IPS-18a (cell line): ENCODE measurements around the gene INTS6.

Experiments
- H3K27ac ChIP-seq: one replicate; pipeline ENCODE4 v1.5.1; 2013; ENCODE audit warnings: low read length
- H3K27me3 ChIP-seq: one replicate; pipeline ENCODE4 v1.6.1; 2013; ENCODE audit warnings: mild to moderate bottlenecking, low read length; ENCODE audit not compliant: control insufficient read depth, insufficient read depth
- H3K36me3 ChIP-seq: one replicate; pipeline ENCODE4 v1.6.1; 2013; ENCODE audit warnings: low read depth, low read length; ENCODE audit not compliant: control insufficient read depth
- H3K4me1 ChIP-seq: one replicate; pipeline ENCODE4 v1.6.1; 2013; ENCODE audit warnings: low read depth, low read length; ENCODE audit not compliant: control insufficient read depth
- H3K4me3 ChIP-seq: one replicate; pipeline ENCODE4 v1.5.1; 2013; ENCODE audit warnings: low read length
- H3K9ac ChIP-seq: one replicate; pipeline ENCODE4 v1.6.1; 2013; ENCODE audit warnings: mild to moderate bottlenecking, low read length, moderate library complexity
- H3K9me3 ChIP-seq: one replicate; pipeline ENCODE4 v1.6.1; 2013; ENCODE audit warnings: low read depth, low read length; ENCODE audit not compliant: control insufficient read depth

INTS6 gene

GRCh38 chr13:51357928-51358595 lies 94.8 kb downstream of the INTS6 start:
- H3K9ac ChIP-seq = no peak overlapping the region
- no peaks in the 10 kb centered on the region for H3K27me3 ChIP-seq
- H3K36me3 ChIP-seq = no peaks in the 10 kb centered on the region
- no peak overlapping the region for H3K27ac ChIP-seq
- no peak overlapping the region for H3K4me3 ChIP-seq
- peaks cover 15% of the 10 kb centered on the region for H3K4me1 ChIP-seq
- no peaks in the 10 kb centered on the region for H3K9me3 ChIP-seq

DNA sequence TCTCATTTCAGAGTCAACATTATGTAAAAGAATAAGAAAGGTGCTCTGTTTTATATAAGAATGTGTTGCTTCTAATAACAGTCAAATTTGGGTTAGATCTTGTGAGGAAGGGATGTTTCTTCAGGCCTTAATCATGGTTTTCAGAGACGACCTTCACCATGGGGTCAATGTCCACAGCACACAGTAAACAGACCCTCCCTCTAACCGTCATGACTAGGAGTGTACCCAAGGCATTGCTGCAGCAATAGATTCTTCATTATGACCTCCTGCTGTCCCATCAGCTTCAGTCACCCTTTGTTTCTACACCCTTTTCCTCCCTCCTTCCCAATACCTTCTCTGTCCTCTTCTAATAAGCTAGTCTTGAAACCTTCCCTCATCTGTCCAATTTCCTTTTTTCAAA lies 97.6 kb downstream of the INTS6 start:
- no peaks in the 10 kb centered on the region for H3K27me3 ChIP-seq
- no peak overlapping the region for H3K4me3 ChIP-seq
- H3K4me1 ChIP-seq = peaks cover 13% of the 10 kb centered on the region
- no peak overlapping the region for H3K9ac ChIP-seq
- H3K27ac ChIP-seq = no peak overlapping the region
- no peaks in the 10 kb centered on the region for H3K36me3 ChIP-seq
- H3K9me3 ChIP-seq = no peaks in the 10 kb centered on the region

GRCh38 chr13:51349016-51349415 lies 103.8 kb downstream of the INTS6 start:
- Histone ChIP-seq H3K27ac (no peak overlapping the region), H3K4me3 (no peak overlapping the region), H3K36me3 (no peaks in the 10 kb centered on the region), H3K9ac (no peak overlapping the region), H3K4me1 (peaks cover 18% of the 10 kb centered on the region), H3K9me3 (no peaks in the 10 kb centered on the region), H3K27me3 (no peaks in the 10 kb centered on the region)

GRCh38 chr13:51348069-51348967 lies 104.5 kb downstream of the INTS6 start:
- H3K9ac ChIP-seq = no peak overlapping the region
- peaks cover 15% of the 10 kb centered on the region for H3K4me1 ChIP-seq
- no peak overlapping the region for H3K4me3 ChIP-seq
- no peaks in the 10 kb centered on the region for H3K27me3 ChIP-seq
- H3K36me3 ChIP-seq = no peaks in the 10 kb centered on the region
- no peaks in the 10 kb centered on the region for H3K9me3 ChIP-seq
- no peak overlapping the region for H3K27ac ChIP-seq

- H3K4me3 ChIP-seq = no peak overlapping the region
- H3K27me3 ChIP-seq = no peaks in the 10 kb centered on the region
Measured at GRCh38 chr13:51347099-51347498, 105.7 kb downstream of the INTS6 start.

GRCh38 chr13:51346397-51346796 lies 106.4 kb downstream of the INTS6 start:
- no peak overlapping the region for H3K4me3 ChIP-seq
- no peak overlapping the region for H3K9ac ChIP-seq
- no peaks in the 10 kb centered on the region for H3K36me3 ChIP-seq
- H3K4me1 ChIP-seq = peaks cover 8% of the 10 kb centered on the region
- H3K27me3 ChIP-seq = no peaks in the 10 kb centered on the region
- no peaks in the 10 kb centered on the region for H3K9me3 ChIP-seq
- H3K27ac ChIP-seq = no peak overlapping the region

More at GRCh38 chr13:51347099-51347498, 105.7 kb downstream of the INTS6 start:
- Histone ChIP-seq H3K4me1 (peaks cover 8% of the 10 kb centered on the region), H3K36me3 (no peaks in the 10 kb centered on the region), H3K9me3 (no peaks in the 10 kb centered on the region), H3K27ac (no peak overlapping the region), H3K9ac (no peak overlapping the region)

DNA sequence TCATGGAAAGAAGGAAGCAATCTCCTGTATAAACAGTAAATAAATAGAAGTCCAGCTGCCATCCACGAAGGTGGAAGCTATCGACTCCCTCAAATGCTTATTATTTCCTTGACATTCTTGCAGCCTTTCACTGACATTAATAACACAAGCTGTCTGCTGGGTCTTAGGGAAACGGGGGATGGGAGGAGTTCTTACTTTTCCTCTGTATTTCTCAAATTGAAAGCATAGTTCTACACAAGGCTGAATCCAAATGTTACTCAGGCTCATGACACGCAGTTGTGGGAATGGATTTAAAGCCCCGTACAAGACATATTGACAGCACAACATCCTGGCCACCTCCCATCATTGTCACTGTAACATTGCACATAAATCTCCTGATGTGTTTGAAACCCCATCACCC lies 109.4 kb downstream of the INTS6 start:
- Histone ChIP-seq H3K27me3 (no peaks in the 10 kb centered on the region), H3K4me3 (no peak overlapping the region), H3K9ac (no peak overlapping the region), H3K36me3 (no peaks in the 10 kb centered on the region), H3K4me1 (peaks cover 8% of the 10 kb centered on the region), H3K9me3 (no peaks in the 10 kb centered on the region), H3K27ac (no peak overlapping the region)

DNA sequence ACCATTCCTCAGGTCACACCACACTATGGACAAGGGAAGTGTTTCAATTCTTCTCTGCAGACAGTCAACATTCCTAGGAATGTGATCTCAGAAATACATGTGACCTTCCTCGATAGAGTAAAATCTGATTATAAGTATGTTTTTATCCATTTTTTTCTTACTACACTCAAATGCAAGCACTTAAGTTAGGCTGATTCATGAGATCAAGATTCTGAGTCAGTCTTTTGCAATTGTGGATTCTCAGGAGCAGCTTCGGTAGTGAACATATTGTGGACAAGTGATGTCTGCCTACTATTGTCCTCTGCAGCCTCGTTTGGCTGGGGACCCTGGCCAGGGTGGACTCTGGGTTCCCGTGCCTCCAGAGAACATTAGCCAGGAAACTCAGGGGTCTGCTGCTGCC lies 110.1 kb downstream of the INTS6 start:
- Histone ChIP-seq H3K9ac (no peak overlapping the region), H3K27ac (no peak overlapping the region), H3K9me3 (no peaks in the 10 kb centered on the region), H3K36me3 (no peaks in the 10 kb centered on the region), H3K27me3 (no peaks in the 10 kb centered on the region), H3K4me1 (peaks cover 8% of the 10 kb centered on the region), H3K4me3 (no peak overlapping the region)

DNA sequence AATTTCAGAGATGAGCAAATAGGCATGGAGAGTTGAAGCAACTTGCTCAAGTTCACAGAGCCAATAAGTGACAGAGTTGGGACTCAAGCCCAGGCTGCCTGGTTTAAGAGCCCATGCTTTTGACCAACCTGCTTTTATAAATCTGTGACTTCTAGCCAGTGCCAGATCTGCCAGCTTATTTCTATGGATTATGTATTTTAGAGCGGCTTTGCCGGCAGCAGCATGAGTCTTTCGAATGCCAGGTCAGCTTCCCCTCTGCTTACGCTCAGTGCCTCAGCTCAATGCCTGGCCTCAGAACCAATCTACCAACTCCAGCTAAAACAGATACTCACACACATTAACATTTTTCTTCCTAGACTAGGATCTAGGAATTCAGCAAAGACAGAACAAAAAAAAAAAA lies 111.0 kb downstream of the INTS6 start:
- H3K27me3 ChIP-seq = no peaks in the 10 kb centered on the region
- no peaks in the 10 kb centered on the region for H3K9me3 ChIP-seq
- H3K36me3 ChIP-seq = no peaks in the 10 kb centered on the region
- H3K9ac ChIP-seq = no peak overlapping the region
- H3K4me1 ChIP-seq = peaks cover 6% of the 10 kb centered on the region
- no peak overlapping the region for H3K27ac ChIP-seq
- H3K4me3 ChIP-seq = no peak overlapping the region

DNA sequence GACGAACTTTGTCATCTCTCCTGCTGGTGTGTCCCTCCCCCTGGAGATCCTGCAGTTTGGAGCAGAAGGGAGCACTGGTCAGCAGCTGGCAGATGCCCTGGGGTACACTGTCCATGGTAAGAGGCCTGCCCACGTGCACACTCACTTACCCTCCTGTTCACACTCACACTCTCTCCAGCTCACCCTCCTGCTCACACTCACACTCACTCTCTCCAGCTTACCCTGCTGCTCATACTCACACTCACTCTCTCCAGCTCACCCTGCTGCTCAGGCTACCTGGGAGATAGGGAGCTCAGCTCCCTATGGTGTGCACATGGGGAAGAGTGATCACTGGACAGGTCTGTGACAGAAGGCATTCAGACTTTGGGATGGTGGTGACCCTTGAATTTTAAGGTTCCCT lies 111.6 kb downstream of the INTS6 start:
- Histone ChIP-seq H3K27me3 (no peaks in the 10 kb centered on the region), H3K4me3 (no peak overlapping the region), H3K36me3 (no peaks in the 10 kb centered on the region), H3K9ac (no peak overlapping the region), H3K4me1 (peaks cover under 1% of the 10 kb centered on the region), H3K9me3 (no peaks in the 10 kb centered on the region), H3K27ac (no peak overlapping the region)

- Histone ChIP-seq H3K9me3 (no peaks in the 10 kb centered on the region), H3K36me3 (no peaks in the 10 kb centered on the region), H3K9ac (no peak overlapping the region), H3K4me3 (no peak overlapping the region), H3K27ac (no peak overlapping the region), H3K27me3 (no peaks in the 10 kb centered on the region), H3K4me1 (peaks cover 5% of the 10 kb centered on the region)
Measured at GRCh38 chr13:51339952-51340732, 112.7 kb downstream of the INTS6 start.
